ENCODE data around the gene TCF7.

DNA sequence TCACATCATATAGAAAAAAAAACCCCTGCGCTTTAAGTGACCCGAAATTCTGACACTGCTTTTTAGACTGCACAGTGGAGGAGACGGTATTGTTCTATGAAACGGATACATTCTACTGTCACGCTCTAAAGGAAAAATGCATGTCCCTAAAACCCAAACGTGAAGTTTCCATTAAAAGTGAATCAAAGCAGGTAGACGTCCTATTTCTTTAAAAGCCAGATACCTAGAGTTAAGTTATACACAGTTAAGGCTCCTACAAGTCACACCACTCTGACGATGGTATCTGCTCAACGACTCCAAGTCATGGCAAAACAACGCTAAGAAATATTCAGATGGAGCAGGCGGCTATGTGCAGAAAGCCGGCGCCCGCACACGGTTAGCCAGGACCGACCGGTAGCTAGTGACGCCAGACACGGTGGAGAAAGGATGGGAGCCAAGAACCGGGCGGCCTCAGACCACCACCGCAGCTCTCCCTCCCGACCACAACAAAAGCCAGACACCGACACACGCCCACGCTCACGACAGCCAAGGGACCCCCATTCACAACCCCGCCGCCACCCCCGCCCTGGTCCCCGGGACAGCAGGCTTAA is 61.5 kb downstream of the TCF7 start:
- TF ChIP-seq, protein P1, sequence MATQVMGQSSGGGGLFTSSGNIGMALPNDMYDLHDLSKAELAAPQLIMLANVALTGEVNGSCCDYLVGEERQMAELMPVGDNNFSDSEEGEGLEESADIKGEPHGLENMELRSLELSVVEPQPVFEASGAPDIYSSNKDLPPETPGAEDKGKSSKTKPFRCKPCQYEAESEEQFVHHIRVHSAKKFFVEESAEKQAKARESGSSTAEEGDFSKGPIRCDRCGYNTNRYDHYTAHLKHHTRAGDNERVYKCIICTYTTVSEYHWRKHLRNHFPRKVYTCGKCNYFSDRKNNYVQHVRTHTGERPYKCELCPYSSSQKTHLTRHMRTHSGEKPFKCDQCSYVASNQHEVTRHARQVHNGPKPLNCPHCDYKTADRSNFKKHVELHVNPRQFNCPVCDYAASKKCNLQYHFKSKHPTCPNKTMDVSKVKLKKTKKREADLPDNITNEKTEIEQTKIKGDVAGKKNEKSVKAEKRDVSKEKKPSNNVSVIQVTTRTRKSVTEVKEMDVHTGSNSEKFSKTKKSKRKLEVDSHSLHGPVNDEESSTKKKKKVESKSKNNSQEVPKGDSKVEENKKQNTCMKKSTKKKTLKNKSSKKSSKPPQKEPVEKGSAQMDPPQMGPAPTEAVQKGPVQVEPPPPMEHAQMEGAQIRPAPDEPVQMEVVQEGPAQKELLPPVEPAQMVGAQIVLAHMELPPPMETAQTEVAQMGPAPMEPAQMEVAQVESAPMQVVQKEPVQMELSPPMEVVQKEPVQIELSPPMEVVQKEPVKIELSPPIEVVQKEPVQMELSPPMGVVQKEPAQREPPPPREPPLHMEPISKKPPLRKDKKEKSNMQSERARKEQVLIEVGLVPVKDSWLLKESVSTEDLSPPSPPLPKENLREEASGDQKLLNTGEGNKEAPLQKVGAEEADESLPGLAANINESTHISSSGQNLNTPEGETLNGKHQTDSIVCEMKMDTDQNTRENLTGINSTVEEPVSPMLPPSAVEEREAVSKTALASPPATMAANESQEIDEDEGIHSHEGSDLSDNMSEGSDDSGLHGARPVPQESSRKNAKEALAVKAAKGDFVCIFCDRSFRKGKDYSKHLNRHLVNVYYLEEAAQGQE (IDR thresholded peaks at IDR 0.05; ENCODE audit: low read depth, low read length): no peak
- TF ChIP-seq, protein P2, sequence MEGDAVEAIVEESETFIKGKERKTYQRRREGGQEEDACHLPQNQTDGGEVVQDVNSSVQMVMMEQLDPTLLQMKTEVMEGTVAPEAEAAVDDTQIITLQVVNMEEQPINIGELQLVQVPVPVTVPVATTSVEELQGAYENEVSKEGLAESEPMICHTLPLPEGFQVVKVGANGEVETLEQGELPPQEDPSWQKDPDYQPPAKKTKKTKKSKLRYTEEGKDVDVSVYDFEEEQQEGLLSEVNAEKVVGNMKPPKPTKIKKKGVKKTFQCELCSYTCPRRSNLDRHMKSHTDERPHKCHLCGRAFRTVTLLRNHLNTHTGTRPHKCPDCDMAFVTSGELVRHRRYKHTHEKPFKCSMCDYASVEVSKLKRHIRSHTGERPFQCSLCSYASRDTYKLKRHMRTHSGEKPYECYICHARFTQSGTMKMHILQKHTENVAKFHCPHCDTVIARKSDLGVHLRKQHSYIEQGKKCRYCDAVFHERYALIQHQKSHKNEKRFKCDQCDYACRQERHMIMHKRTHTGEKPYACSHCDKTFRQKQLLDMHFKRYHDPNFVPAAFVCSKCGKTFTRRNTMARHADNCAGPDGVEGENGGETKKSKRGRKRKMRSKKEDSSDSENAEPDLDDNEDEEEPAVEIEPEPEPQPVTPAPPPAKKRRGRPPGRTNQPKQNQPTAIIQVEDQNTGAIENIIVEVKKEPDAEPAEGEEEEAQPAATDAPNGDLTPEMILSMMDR (IDR thresholded peaks at IDR 0.05): no peak
- TF ChIP-seq POLR2AphosphoS5 (IDR thresholded peaks at IDR 0.05; ENCODE audit: low read depth, low read length): no peak

Measured in SK-N-SH (cell line).